ENCODE data around the gene CYP2C8. TPM values are rescaled to one million over a fixed set of nuclear protein-coding genes. Genes with fewer than 3 reads are reported as not detected.

Gene CYP2C8
- total RNA-seq, 1 experiment from 2014 or later: not detected

DNA sequence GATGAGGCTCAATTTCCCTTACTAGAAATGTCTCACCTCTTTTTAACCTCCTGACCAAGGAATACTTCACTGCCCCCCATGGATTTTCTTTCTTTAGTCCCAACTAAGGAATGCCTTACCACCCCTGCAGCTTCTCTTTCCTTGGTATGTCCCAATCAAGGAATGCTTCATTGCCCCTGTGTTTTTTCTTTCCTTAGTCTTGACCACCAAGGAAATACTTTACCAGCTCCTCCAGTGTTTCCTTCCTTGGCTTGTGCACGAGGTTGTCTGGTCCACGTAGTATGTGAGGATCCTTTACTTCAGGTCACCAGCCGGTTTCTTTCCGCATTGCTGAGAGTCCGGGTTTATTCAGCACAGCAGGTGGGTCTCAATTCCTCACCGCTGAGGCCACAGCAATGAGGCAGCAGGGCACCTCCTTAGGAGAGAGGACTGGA lies 71.5 kb downstream of the CYP2C8 start:
- Histone ChIP-seq H3K4me3 (ENCODE audit: low read length) (no peak overlapping the region), H3K27ac (ENCODE audit: low read length) (no peak overlapping the region), H2AFZ (ENCODE audit: low read length) (no peak overlapping the region), H3K9me2 (replicated peaks; ENCODE audit: insufficient read depth, low read length) (no peaks in the 10 kb centered on the region), H3K79me2 (ENCODE audit: low read length) (no peaks in the 10 kb centered on the region), H3K36me3 (ENCODE audit: insufficient read depth, low read length) (no peaks in the 10 kb centered on the region), H3K27me3 (ENCODE audit: low read length) (no peaks in the 10 kb centered on the region), H3K9ac (ENCODE audit: low read length) (no peak overlapping the region), H3K9me3 (ENCODE audit: low read length) (no peaks in the 10 kb centered on the region), H3K4me1 (ENCODE audit: low read length) (no peaks in the 10 kb centered on the region), H3K4me2 (ENCODE audit: low read depth, low read length, poor library complexity, severe bottlenecking) (no peak overlapping the region), H4K20me1 (ENCODE audit: insufficient read depth, low read depth, low read length) (no peaks in the 10 kb centered on the region)
- no peak for DNase-seq

DNA sequence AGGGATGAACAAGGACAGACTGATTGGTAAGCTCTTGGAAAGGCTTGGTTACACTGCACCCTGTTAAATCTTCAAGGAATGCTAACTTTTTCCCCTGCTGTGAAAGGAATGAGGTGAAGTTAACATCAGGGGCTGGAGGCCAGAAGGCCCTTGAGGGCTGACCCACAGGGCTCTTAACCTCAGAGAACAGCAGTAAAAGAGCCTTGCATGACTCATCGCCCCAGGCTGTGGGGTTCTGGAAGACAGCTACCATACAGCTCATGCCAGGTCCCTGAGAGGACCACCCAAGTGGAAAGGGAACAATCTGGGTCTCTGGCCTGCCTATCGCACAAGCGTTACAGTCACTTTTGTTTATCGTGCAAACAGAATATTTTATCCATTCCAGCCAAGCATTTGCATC lies 76.5 kb downstream of the CYP2C8 start:
- no peak overlapping the region for H3K4me2 ChIP-seq (ENCODE audit: low read depth, low read length, poor library complexity, severe bottlenecking)
- no peaks in the 10 kb centered on the region for H3K4me1 ChIP-seq (ENCODE audit: low read length)
- no peaks in the 10 kb centered on the region for H3K9me2 ChIP-seq (replicated peaks; ENCODE audit: insufficient read depth, low read length)
- no peak overlapping the region for H3K9ac ChIP-seq (ENCODE audit: low read length)
- H3K36me3 ChIP-seq (ENCODE audit: insufficient read depth, low read length): no peaks in the 10 kb centered on the region
- no peaks in the 10 kb centered on the region for H3K27me3 ChIP-seq (ENCODE audit: low read length)
- no peak overlapping the region for H2AFZ ChIP-seq (ENCODE audit: low read length)
- no peak overlapping the region for H3K4me3 ChIP-seq (ENCODE audit: low read length)
- H4K20me1 ChIP-seq (ENCODE audit: insufficient read depth, low read depth, low read length): no peaks in the 10 kb centered on the region
- no peaks in the 10 kb centered on the region for H3K9me3 ChIP-seq (ENCODE audit: low read length)
- no peak for DNase-seq
- H3K27ac ChIP-seq (ENCODE audit: low read length): no peak overlapping the region
- H3K79me2 ChIP-seq (ENCODE audit: low read length): no peaks in the 10 kb centered on the region

DNA sequence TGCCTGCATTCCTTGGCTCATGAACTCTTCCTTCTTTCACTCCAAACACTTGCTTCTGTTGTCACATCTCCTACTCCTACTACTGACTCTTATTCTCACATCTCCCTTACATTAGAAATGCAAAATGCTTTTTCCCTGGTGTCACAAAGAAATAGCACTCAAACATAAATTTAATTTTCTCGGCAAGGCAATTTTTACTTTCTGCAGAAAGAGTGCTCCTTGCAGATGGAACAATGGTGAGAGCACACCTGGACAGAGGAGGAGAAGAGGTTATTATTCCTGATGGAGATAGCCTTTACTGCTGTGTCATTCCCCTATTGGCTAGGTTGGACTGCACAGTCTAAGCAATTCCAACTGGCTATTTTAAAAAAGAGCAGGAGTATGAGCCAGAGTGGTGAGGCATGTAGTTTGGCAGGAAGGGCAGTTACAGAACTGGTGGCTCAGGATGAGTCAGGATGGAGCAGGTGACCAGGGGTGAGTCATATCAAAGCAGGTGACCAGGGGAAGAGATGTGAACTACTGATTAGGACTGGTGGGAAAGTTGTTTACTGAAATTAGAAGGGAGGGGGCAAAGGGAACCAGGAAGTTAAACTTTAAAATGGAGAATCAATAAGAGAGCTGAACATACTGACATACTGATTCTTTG lies 77.9 kb downstream of the CYP2C8 start:
- no peaks in the 10 kb centered on the region for H3K27me3 ChIP-seq (ENCODE audit: low read length)
- H3K4me3 ChIP-seq (ENCODE audit: low read length): no peak overlapping the region
- no peaks in the 10 kb centered on the region for H3K9me2 ChIP-seq (replicated peaks; ENCODE audit: insufficient read depth, low read length)
- H3K27ac ChIP-seq (ENCODE audit: low read length): no peak overlapping the region
- no peak overlapping the region for H3K9ac ChIP-seq (ENCODE audit: low read length)
- no peaks in the 10 kb centered on the region for H3K79me2 ChIP-seq (ENCODE audit: low read length)
- no peak overlapping the region for H2AFZ ChIP-seq (ENCODE audit: low read length)
- no peaks in the 10 kb centered on the region for H4K20me1 ChIP-seq (ENCODE audit: insufficient read depth, low read depth, low read length)
- no peaks in the 10 kb centered on the region for H3K4me1 ChIP-seq (ENCODE audit: low read length)
- H3K36me3 ChIP-seq (ENCODE audit: insufficient read depth, low read length): no peaks in the 10 kb centered on the region
- DNase-seq: no peak
- no peaks in the 10 kb centered on the region for H3K9me3 ChIP-seq (ENCODE audit: low read length)
- no peak overlapping the region for H3K4me2 ChIP-seq (ENCODE audit: low read depth, low read length, poor library complexity, severe bottlenecking)

DNA sequence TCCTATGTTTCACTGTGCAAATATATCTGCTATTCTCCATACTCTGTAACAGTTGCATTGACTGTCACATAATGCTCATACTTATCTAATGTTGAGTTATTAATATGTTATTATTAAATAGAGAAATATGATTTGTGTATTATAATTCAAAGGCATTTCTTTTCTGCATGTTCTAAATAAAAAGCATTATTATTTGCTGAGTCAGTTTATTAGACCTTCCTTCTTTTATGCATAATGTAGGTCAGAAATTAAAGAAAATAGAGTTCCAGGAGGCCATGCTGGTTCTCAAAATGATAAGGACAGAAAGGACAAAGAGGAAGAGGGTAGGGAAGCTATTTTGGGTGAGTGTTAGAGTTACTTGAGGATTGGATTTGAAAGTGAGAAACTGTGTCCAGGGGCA lies 80.1 kb downstream of the CYP2C8 start:
- H3K9ac ChIP-seq (ENCODE audit: low read length): no peak overlapping the region
- H3K79me2 ChIP-seq (ENCODE audit: low read length): no peaks in the 10 kb centered on the region
- DNase-seq: no peak

More for the DNA sequence above, 80.1 kb downstream of the CYP2C8 start:
- Histone ChIP-seq H3K4me1 (ENCODE audit: low read length) (no peaks in the 10 kb centered on the region), H3K27ac (ENCODE audit: low read length) (no peak overlapping the region), H2AFZ (ENCODE audit: low read length) (no peak overlapping the region), H3K9me2 (replicated peaks; ENCODE audit: insufficient read depth, low read length) (no peaks in the 10 kb centered on the region), H3K36me3 (ENCODE audit: insufficient read depth, low read length) (no peaks in the 10 kb centered on the region), H4K20me1 (ENCODE audit: insufficient read depth, low read depth, low read length) (no peaks in the 10 kb centered on the region), H3K4me3 (ENCODE audit: low read length) (no peak overlapping the region), H3K4me2 (ENCODE audit: low read depth, low read length, poor library complexity, severe bottlenecking) (no peak overlapping the region), H3K9me3 (ENCODE audit: low read length) (no peaks in the 10 kb centered on the region), H3K27me3 (ENCODE audit: low read length) (no peaks in the 10 kb centered on the region)

Small RNAs within 50 kb of the gene (small RNA-seq; reads per million reads assigned to genes)
- gene CYP2C60P: not detected

Other genes with a start within 250 kb of the CYP2C8 start
- gene CYP2C9, start 130.8 kb downstream of the CYP2C8 start, total RNA-seq (2014; rRNA removed; shearing (Covaris generic); ENCODE audit: low replicate concordance): not detected in 2 replicates
- gene ACSM6, start 124.7 kb upstream of the CYP2C8 start, total RNA-seq (2014; rRNA removed; shearing (Covaris generic); ENCODE audit: low replicate concordance): not detected in 2 replicates
- gene PDLIM1, start 221.5 kb upstream of the CYP2C8 start, total RNA-seq (2014; rRNA removed; shearing (Covaris generic); ENCODE audit: low replicate concordance): 0.22 and 0.54 TPM in 2 replicates